Measurements from ENCODE around the gene ACP1.
"Not testable (repeated sequence)": the region's sequence is repeated elsewhere in the genome, so short reads cannot be mapped to it uniquely, and the experiment has no call there.

The ACP1 gene

DNA sequence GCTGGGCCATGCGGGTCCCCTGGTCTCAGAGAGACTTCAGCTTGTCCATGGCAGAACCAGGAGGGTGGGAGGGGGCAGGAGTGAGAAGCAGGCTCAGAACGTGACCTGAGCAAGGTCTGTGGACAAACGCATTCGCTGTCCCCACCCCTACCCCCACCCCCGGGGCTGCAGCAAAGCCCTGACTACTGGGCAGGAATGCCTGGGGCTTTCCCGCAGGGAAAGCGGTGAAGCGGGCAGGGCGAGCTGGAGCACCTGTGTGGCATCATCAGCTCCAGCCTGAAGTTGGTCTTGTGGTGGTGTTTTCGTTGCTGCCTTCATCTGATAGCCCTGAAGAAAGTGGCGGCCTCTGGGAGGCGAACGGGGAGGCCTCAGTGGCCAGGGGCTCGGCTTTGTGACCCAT, 49.2 kb downstream of the ACP1 start:
- no peak for DNase-seq (ENCODE audit: low read depth)

GRCh38 chr2:314561-315336, 50.0 kb downstream of the ACP1 start:
- DNase-seq (ENCODE audit: low read depth), result no peak

DNA sequence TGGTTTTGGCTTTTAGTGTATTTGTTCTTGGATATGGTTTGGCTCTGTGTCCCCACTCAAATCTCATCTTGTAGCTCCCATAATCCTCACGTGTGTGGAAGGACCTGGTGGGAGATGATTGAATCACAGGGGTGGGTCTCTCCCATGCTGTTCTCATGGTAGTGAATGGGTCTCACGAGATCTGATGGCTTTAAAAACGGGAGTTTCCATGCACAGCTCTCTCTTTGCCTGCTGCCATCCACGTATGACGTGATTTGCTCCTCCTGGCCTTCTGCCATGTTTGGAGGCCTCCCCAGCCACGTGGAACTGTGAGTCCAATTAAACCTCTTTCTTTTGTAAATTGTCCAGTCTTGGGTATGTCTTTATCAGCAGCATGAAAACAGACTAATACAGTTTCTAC, 51.2 kb downstream of the ACP1 start:
- DNase-seq (ENCODE audit: low read depth), result not testable (repeated sequence)

- no peak for DNase-seq (ENCODE audit: low read depth)
Observed at GRCh38 chr2:316381-316780, 51.6 kb downstream of the ACP1 start.

DNA sequence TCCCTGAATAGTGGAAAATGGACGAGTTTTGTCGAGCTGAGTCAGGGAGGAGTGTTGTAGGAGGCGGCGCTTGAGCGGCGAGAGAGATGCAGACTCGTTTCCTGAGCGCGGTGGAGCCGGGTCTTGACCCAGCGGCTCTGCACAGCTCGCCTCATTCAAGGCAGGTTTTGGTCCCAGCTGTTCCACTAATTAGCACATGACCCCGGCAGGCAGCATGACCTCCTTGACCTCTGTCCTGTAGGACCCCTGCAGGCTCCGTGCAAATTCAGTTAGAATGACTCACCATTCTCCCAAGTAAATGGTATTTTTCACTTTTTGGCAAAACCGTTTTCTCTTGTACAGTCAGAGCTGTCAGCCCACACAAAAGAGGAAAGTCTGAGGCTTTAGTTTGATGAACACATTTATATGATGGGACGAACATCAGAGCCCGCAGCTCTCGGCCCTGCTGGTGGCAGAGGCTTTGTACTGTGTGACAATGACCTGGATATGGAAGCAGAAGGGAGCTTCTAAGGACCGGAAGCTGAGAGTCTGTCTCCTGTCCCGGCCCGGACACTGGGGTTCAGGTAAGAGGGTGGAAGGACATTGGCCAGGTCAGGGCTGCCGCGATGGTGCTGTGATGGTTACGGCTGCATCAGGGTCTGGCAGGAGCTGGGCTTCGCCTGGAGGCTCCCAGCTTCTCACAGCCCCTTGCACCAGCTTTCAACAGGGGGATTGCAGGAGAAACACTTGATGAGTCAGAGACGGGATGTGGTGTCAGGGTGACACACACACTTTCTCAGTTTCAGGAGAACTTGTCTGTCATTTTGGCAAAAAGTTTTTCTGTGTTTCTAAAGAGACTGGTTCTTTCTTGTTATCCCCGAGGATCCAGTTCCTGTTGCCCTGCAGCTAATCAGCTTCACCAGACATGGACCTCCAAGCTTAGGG, 53.0 kb downstream of the ACP1 start:
- DNase-seq (ENCODE audit: low read depth), result no peak

GRCh38 chr2:319059-319600, 54.4 kb downstream of the ACP1 start:
- no peak for DNase-seq (ENCODE audit: low read depth)

DNA sequence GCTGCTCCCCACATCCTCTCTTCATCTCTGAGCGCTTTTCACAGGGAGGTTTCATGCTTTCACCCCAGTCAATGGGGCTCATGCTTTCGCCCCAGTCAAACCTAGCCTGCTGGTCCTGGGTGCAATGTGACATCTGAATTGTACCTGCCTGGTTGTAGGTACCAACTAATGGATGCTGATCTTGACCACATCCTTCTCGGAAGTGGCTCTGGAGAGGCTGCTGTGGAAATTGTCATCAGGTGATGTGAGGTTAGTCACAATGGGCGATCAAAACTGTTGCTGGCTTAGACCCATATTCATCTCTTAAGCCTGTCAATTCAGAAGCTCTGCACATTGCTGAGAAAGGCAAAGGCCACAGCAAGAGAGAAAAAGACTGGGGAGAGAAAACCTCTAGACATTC, 55.8 kb downstream of the ACP1 start:
- DNase-seq (ENCODE audit: low read depth), result no peak

- DNase-seq (ENCODE audit: low read depth), result no peak
Observed at GRCh38 chr2:322326-322725, 57.6 kb downstream of the ACP1 start.

DNA sequence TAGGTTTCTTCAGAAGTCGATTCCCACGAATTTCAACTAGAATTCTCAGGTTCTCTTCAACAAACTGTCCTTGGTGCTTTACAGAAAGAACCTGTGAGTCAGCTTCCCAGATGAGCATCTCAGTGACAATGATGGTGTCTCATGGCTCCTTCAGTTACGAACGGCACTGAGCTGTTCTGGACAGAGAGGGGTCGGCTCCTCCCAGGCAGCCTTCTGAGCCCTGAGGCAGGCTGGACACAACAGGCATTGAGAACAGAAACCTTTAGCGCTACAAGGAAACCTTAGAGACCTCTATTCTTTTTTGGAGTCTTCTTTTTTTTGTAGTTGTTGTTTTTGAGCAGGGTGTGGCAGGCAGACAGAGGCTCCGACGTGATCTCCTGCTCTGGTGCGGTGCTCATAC, 58.3 kb downstream of the ACP1 start:
- no peak for DNase-seq (ENCODE audit: low read depth)
